NB4 (cell line): Measurements from ENCODE around the gene BCOR.
A peak's percentile ranks its signal among the peaks of the same experiment; 100 is the strongest.

Experiments used
- DNase-seq: peaks from one replicate; pipeline ENCODE4 v3.0.0; 2010; ENCODE audit warnings: low read depth
- H3K4me3 ChIP-seq: one replicate; pipeline ENCODE4 v1.5.1; 2011; ENCODE audit warnings: mild to moderate bottlenecking, low read depth, low read length, moderate library complexity
- MYC ChIP-seq: IDR thresholded peaks from 2 replicates; pipeline ENCODE4 v1.6.1; 2011; ENCODE audit warnings: low read depth, low read length
- POLR2A ChIP-seq: IDR thresholded peaks from 2 replicates; pipeline ENCODE4 v1.6.1; 2011; ENCODE audit warnings: mild to moderate bottlenecking; ENCODE audit not compliant: insufficient read length; ENCODE audit errors: extremely low read depth
- TF ChIP-seq, protein P1 (sequence below): IDR thresholded peaks from one replicate; pipeline ENCODE4 v1.5.1; 2012; ENCODE audit warnings: low read depth, low read length
- TF ChIP-seq, protein P2 (sequence below): IDR thresholded peaks from 2 replicates; pipeline ENCODE4 v1.6.1; 2011; ENCODE audit warnings: low read depth, low read length

BCOR gene

DNA sequence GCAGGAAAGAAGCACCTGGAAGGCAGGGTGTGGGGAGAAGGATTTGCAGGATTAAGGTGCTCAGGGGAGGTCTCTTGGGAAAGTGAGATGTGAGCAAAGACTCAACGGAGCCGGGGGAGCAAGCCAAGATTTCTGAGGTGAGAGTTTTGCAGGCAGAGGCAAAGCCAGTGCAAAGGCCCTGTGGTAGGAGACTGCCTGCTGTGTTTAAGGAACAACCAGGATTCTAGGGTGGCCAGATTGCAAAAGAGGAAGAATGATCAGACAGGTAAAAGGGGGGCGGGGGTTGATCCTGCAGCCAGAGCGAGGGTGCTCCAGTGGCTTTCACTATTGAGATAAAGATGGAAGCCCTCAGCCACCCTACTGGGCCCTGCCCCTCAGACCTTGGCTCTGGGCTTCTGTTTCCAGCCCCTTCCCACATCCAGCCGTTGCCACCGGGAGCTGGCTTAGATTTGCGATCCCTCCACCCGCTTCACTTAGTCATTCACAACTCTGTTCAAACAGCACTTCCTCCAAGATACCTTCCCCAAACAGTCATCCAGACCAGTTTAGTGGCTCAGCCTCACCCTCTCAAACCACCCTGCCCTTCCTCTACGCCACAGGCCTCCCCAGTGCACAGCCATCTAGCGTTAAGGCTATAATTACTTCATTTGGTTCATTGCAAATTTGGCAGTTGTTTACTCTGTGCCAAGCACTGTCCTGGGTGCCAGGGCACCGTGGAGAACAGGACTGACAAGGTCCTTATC, 23.3 kb upstream of the BCOR start:
- DNase-seq: peak; percentile 78
- TF ChIP-seq, protein P1, sequence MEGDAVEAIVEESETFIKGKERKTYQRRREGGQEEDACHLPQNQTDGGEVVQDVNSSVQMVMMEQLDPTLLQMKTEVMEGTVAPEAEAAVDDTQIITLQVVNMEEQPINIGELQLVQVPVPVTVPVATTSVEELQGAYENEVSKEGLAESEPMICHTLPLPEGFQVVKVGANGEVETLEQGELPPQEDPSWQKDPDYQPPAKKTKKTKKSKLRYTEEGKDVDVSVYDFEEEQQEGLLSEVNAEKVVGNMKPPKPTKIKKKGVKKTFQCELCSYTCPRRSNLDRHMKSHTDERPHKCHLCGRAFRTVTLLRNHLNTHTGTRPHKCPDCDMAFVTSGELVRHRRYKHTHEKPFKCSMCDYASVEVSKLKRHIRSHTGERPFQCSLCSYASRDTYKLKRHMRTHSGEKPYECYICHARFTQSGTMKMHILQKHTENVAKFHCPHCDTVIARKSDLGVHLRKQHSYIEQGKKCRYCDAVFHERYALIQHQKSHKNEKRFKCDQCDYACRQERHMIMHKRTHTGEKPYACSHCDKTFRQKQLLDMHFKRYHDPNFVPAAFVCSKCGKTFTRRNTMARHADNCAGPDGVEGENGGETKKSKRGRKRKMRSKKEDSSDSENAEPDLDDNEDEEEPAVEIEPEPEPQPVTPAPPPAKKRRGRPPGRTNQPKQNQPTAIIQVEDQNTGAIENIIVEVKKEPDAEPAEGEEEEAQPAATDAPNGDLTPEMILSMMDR: no peak
- no peak for TF ChIP-seq MYC
- no peak for TF ChIP-seq POLR2A
- TF ChIP-seq, protein P2, sequence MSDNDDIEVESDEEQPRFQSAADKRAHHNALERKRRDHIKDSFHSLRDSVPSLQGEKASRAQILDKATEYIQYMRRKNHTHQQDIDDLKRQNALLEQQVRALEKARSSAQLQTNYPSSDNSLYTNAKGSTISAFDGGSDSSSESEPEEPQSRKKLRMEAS: no peak
- H3K4me3 ChIP-seq: no peak overlapping the region

DNA sequence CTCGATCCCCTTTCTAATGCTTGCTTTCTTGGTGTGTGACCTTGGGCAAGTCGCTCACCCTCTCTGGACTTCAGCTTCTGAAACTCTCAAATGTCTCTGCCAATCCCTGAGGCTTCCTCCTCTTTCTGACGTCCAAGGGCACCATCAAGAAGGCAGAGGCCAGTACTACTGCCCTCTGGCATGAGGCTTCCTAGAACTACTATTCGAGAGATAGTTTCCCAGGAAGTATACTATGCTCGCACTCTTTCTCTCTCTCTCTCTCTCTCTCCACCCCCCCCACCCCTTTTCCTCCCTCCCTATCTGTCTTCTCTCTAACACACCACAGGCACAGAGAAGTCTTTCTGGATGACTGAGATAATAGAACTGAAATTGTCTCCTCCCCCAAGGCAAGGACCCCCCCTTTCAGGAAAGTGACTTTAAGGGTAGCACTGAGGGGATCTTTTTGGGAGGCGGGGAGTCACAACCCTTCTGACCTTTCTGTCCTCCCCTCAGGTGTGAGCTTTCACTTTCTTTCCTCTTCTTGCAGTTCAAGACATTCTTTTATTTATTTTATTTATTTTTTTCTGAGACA, 20.0 kb upstream of the BCOR start:
- no peak for DNase-seq
- TF ChIP-seq, protein P2: no peak
- no peak for TF ChIP-seq MYC
- TF ChIP-seq, protein P1: no peak
- TF ChIP-seq POLR2A: no peak
- H3K4me3 ChIP-seq: no peak overlapping the region

DNA sequence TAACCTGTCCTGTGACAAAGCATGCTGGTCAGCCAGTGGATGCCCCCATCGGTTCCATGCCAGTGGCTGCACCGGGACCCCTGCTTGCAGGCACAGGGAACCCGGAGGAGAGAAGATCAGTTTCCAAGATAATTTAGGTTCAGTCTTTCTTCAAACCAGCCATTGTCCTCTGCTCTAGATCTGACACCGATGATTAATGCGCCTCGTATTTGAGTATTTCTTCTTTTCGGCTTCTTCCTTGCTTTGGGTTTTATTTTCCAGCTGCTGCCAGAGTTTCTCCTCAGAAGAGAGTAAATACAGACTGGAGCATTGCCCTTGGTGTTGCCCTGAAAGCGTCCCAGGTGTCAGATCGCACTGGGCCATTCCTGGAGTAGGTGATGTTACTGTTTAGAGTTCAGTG, 19.2 kb upstream of the BCOR start:
- TF ChIP-seq POLR2A (no peak), MYC (no peak)
- TF ChIP-seq, protein P2: no peak
- TF ChIP-seq, protein P1: no peak
- no peak overlapping the region for H3K4me3 ChIP-seq
- no peak for DNase-seq

DNA sequence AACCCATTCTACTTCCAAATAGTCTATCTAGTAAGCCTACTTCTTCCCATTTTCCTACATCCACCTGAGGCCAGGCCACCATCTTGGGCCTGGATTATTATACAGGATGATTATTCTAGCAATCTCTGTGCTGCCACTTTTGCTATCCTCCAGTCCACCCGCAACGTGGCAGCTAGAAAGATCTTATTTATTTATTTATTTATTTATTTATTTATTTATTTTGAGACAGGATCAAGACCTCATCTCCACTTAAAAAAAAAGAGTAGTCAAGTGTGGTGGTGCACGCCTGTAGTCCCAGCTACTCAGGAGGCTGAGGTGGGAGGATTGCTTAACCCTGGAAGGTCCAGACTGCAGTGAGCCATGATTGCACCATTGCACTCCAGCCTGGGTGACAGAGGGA, 15.2 kb upstream of the BCOR start:
- H3K4me3 ChIP-seq: no peak overlapping the region
- TF ChIP-seq MYC (no peak), POLR2A (no peak)
- TF ChIP-seq, protein P2: no peak
- TF ChIP-seq, protein P1: no peak

DNA sequence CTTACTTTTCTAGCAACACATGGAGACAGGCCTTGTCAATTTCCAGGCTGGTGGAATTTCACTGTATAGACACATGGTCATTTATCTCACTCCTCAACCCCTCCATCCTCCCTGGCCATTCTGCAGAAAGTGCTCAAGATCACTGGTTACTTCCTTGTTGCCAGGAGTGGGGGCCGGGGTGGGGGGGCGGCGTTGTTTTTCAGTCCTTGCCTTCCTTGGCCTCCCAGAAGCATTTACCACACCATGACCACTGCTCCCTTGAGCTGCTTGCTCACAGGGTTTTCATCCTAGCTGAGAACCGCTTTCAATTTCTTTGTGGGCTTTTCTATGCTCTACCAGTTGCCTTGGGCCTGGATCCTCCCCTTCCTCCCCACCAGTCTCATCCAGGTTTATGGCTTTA, 14.1 kb upstream of the BCOR start:
- peak; percentile 54 for DNase-seq
- TF ChIP-seq, protein P2: no peak
- TF ChIP-seq, protein P1: no peak
- no peak for TF ChIP-seq POLR2A
- no peak for TF ChIP-seq MYC
- H3K4me3 ChIP-seq: no peak overlapping the region

More for the DNA sequence above, 15.2 kb upstream of the BCOR start:
- DNase-seq: no peak
